Transverse colon (tissue), 4 donors: ENCODE data around the gene TPCN2. TPM values are rescaled to one million over a fixed set of nuclear protein-coding genes. Genes with fewer than 3 reads are reported as not detected.

Experiments
- DNase-seq: peaks from one replicate; pipeline ENCODE4 v3.0.0-alpha.2; 2019
- H3K27ac ChIP-seq, 4 donors: fragments of 200-600 bp; sonication (generic); 2 replicates each; pipeline ENCODE4 v1.5.1; 2016 to 2018; ENCODE audit warnings: inconsistent platforms in 4 of 4
- H3K27me3 ChIP-seq: fragments of 200-600 bp; sonication (generic); 2 replicates; pipeline ENCODE4 v1.5.1; 2017; ENCODE audit warnings: inconsistent platforms
- H3K36me3 ChIP-seq, 4 donors: fragments of 200-600 bp; sonication (generic); 2 replicates each; pipeline ENCODE4 v1.5.1; 2017 to 2019; ENCODE audit warnings: inconsistent platforms in 4 of 4
- H3K4me1 ChIP-seq, 4 donors: fragments of 200-600 bp; sonication (generic); 2 replicates each; pipeline ENCODE4 v1.5.1; 2017 to 2020; ENCODE audit warnings: inconsistent platforms in 4 of 4
- H3K4me3 ChIP-seq, 4 donors: fragments of 200-600 bp; sonication (generic); 1 replicate in 1 of 4; 2 replicates in 3 of 4; pipeline versions ENCODE4 v1.5.1 to v1.6.1; 2017 to 2019; ENCODE audit warnings: inconsistent platforms in 4 of 4
- H3K9me3 ChIP-seq, 2 donors: fragments of 200-600 bp; sonication (generic); 2 replicates each; pipeline ENCODE4 v1.5.1; 2017 to 2019; ENCODE audit warnings: inconsistent platforms in 2 of 2
- CTCF ChIP-seq, 5 experiments: fragments of 200-600 bp in 3 of 5; fragments of 450-650 bp in 2 of 5; sonication (generic) in 3 of 5; IDR thresholded peaks; 1 replicate in 2 of 5; 2 replicates in 3 of 5; pipeline ENCODE4 v1.5.1; 2016 to 2017; ENCODE audit warnings: antibody characterized with exemption in 5 of 5, inconsistent platforms in 3 of 5, mild to moderate bottlenecking in 2 of 5, moderate library complexity in 1 of 5
- EP300 ChIP-seq: sonication (generic); formaldehyde crosslinking; IDR thresholded peaks from one replicate; pipeline ENCODE4 v1.6.1; 2017; ENCODE audit warnings: antibody characterized with exemption, low read depth
- POLR2A ChIP-seq: fragments of 450-650 bp; IDR thresholded peaks from one replicate; pipeline ENCODE4 v1.6.1; 2016; ENCODE audit warnings: antibody characterized with exemption, mild to moderate bottlenecking, moderate library complexity
- POLR2AphosphoS5 ChIP-seq, 3 donors: sonication (generic); formaldehyde crosslinking; IDR thresholded peaks; one replicate each; pipeline ENCODE4 v1.6.1; 2016; ENCODE audit warnings: antibody characterized with exemption in 3 of 3
- WGBS, 2 donors: methylation state at CpG; one replicate each; pipeline ENCODE4 v1.1.5; 2018; ENCODE audit warnings: low coverage in 1 of 2; 5-methylcytosine and 5-hydroxymethylcytosine counted together
- in situ Hi-C, 4 donors: fragments of 200-750 bp; cut with MboI; loops; one replicate each; pipeline versions ENCODE4 v1.15.0 to v1.15.1; 2017; ENCODE audit warnings: low sequenced_read_pairs in 3 of 4, low pct_ligation_motif_present in 1 of 4, low pct_unique_long_range_greater_than_20kb in 1 of 4
- intact Hi-C: fragments of 100-400 bp; cut with DNase I; formaldehyde crosslinking; loops from one replicate; pipeline ENCODE4 v1.15.1; 2023; ENCODE audit warnings: low total_unique reads
- total RNA-seq, 4 donors: library from RNA; depleted of rRNA; stranded (reverse); fragments of >200 nt; gene quantifications; one replicate each; pipeline ENCODE4 v1.1.0, GENCODE V29; 2016

TPCN2 gene
- total RNA-seq, 4 donors from 2014 or later = 16.8 to 25.4 (median 20.7) TPM

- H3K27me3 ChIP-seq = no peaks in the 10 kb centered on the region
- no peak overlapping the region for H3K27ac ChIP-seq
- H3K4me3 ChIP-seq = no peak overlapping the region
- WGBS, 2 donors = 91% methylated on average over 21 of the region's 21 CpGs; no CpG with 5 or more reads in 1 of the 2 donors
- no peaks in the 10 kb centered on the region for H3K36me3 ChIP-seq
- in situ Hi-C loops (loop anchor here in 2 of 4 donors (10.0 to 25.0 kb wide), 2 partner anchors 535 to 542 kb away; no protein-coding TSS in a partner anchor), intact Hi-C loops (no loop called here)
- TF ChIP-seq EP300 (no peak), POLR2AphosphoS5 (IDR thresholded peaks at IDR 0.05) (no peak), CTCF (IDR thresholded peaks at IDR 0.05) (no peak), POLR2A (no peak)
- no peak for DNase-seq
- no peaks in the 10 kb centered on the region for H3K9me3 ChIP-seq
- H3K4me1 ChIP-seq = peaks cover 20 to 27% (median 24%) of the 10 kb centered on the region in 4 donors
Measured at GRCh38 chr11:69120096-69120875, 71.6 kb downstream of the TPCN2 start.

GRCh38 chr11:69121021-69121420 lies 72.3 kb downstream of the TPCN2 start:
- Histone ChIP-seq H3K9me3 (no peaks in the 10 kb centered on the region), H3K4me3 (no peak overlapping the region), H3K36me3 (no peaks in the 10 kb centered on the region), H3K27me3 (no peaks in the 10 kb centered on the region), H3K27ac (no peak overlapping the region), H3K4me1 (peaks cover 17 to 20% (median 19%) of the 10 kb centered on the region in 4 donors)
- TF ChIP-seq CTCF (IDR thresholded peaks at IDR 0.05) (no peak), POLR2A (no peak), EP300 (no peak), POLR2AphosphoS5 (IDR thresholded peaks at IDR 0.05) (no peak)
- no peak for DNase-seq
- in situ Hi-C loops = loop anchor here in 2 of 4 donors (10.0 to 25.0 kb wide), 2 partner anchors 534 to 541 kb away; no protein-coding TSS in a partner anchor
- intact Hi-C loops = no loop called here
- 78% methylated on average over 9 of the region's 9 CpGs; no CpG with 5 or more reads in 1 of the 2 donors for WGBS, 2 donors

GRCh38 chr11:69121621-69122325 lies 73.0 kb downstream of the TPCN2 start:
- TF ChIP-seq POLR2A (no peak), CTCF (IDR thresholded peaks at IDR 0.05) (no peak), EP300 (no peak), POLR2AphosphoS5 (IDR thresholded peaks at IDR 0.05) (no peak)
- no peak overlapping the region for H3K4me3 ChIP-seq

GRCh38 chr11:69122326-69122629 lies 73.5 kb downstream of the TPCN2 start:
- H3K4me1 ChIP-seq = peaks cover 17 to 20% (median 19%) of the 10 kb centered on the region in 4 donors

More at GRCh38 chr11:69121621-69122325, 73.0 kb downstream of the TPCN2 start:
- WGBS, 2 donors = 79% methylated on average over 18 of the region's 19 CpGs; no CpG with 5 or more reads in 1 of the 2 donors
- Histone ChIP-seq H3K9me3 (no peaks in the 10 kb centered on the region), H3K27me3 (no peaks in the 10 kb centered on the region), H3K4me1 (peaks cover 17 to 20% (median 19%) of the 10 kb centered on the region in 4 donors), H3K27ac (peak overlapping the region in 1 of 4 donors; percentile 65), H3K36me3 (no peaks in the 10 kb centered on the region)
- in situ Hi-C loops = loop anchor here in 2 of 4 donors (10.0 to 25.0 kb wide), 2 partner anchors 533 to 541 kb away; no protein-coding TSS in a partner anchor
- no peak for DNase-seq
- intact Hi-C loops = no loop called here

More at GRCh38 chr11:69122326-69122629, 73.5 kb downstream of the TPCN2 start:
- Histone ChIP-seq H3K36me3 (no peaks in the 10 kb centered on the region), H3K27ac (peak overlapping the region; percentile 28 to 65 (median 48)), H3K4me3 (no peak overlapping the region), H3K27me3 (no peaks in the 10 kb centered on the region), H3K9me3 (no peaks in the 10 kb centered on the region)
- no peak for TF ChIP-seq POLR2AphosphoS5 (IDR thresholded peaks at IDR 0.05)
- no peak for TF ChIP-seq EP300
- no peak for TF ChIP-seq POLR2A
- TF ChIP-seq CTCF (IDR thresholded peaks at IDR 0.05) = no peak
- no peak for DNase-seq
- intact Hi-C loops (no loop called here), in situ Hi-C loops (loop anchor here in 2 of 4 donors (10.0 to 25.0 kb wide), 2 partner anchors 533 to 540 kb away; no protein-coding TSS in a partner anchor)
- 74% methylated on average over 9 of the region's 9 CpGs; no CpG with 5 or more reads in 1 of the 2 donors for WGBS, 2 donors
